ENCODE results near the gene FUT3.
"Not testable (repeated sequence)": the region's sequence is repeated elsewhere in the genome, so short reads cannot be mapped to it uniquely, and the experiment has no call there.

DNA sequence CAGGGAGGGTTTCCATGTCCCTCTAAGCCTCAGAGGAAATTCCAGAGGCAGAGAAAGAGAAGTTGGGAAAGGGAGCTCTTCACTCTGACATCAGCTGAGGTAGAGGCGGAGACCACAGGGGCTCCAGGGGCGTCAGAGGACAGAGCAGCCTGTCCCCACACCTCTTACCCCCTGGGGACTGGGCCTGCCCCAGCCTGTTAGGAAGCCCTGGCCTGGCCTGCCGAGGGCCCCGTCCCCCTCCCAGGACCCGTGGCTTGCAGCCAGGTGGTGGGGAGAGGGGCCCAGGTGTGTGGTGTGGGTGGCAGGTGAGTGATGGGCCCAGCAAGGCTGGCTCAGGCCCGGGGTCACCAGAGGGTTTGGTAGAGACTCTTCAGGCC, 9.5 kb downstream of the FUT3 start:
- not testable (repeated sequence) for TF ChIP-seq RCOR1 (IDR thresholded peaks at IDR 0.05; ENCODE audit: borderline replicate concordance in 1 of 2, low read depth in 2 of 2, low read length in 2 of 2); ZFP36 (IDR thresholded peaks at IDR 0.05; ENCODE audit: low read depth, low read length, partially characterized antibody); ERF (CRISPR knock-in tag; IDR thresholded peaks at IDR 0.05)
- TF ChIP-seq, protein P1, sequence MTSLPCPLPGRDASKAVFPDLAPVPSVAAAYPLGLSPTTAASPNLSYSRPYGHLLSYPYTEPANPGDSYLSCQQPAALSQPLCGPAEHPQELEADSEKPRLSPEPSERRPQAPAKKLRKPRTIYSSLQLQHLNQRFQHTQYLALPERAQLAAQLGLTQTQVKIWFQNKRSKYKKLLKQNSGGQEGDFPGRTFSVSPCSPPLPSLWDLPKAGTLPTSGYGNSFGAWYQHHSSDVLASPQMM (CRISPR knock-in tag; IDR thresholded peaks at IDR 0.05), result not testable (repeated sequence)
- TF ChIP-seq, protein P2, sequence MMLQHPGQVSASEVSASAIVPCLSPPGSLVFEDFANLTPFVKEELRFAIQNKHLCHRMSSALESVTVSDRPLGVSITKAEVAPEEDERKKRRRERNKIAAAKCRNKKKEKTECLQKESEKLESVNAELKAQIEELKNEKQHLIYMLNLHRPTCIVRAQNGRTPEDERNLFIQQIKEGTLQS (IDR thresholded peaks at IDR 0.05), result not testable (repeated sequence)
- TF ChIP-seq, protein P2 (CRISPR knock-in tag; conservative IDR thresholded peaks at IDR 0.05), result not testable (repeated sequence)

All from K562 (cell line).